Hepatocyte (in vitro differentiated cells): ENCODE data around the gene RHOA. TPM values are rescaled to one million over a fixed set of nuclear protein-coding genes. Genes with fewer than 3 reads are reported as not detected.
A peak's percentile ranks its signal among the peaks of the same experiment; 100 is the strongest.

Source experiments
- DNase-seq: peaks from one replicate; pipeline ENCODE4 v3.0.0-alpha.2; 2016; ENCODE audit warnings: low spot score
- H2AFZ ChIP-seq: fragments of 200-600 bp; sonication (generic); 2 replicates; pipeline ENCODE4 v1.6.0; 2016; ENCODE audit warnings: antibody characterized with exemption, mild to moderate bottlenecking
- H3K27ac ChIP-seq: fragments of 200-600 bp; sonication (generic); 2 replicates; pipeline ENCODE4 v1.5.1; 2016; ENCODE audit warnings: mild to moderate bottlenecking
- H3K27me3 ChIP-seq: fragments of 200-600 bp; sonication (generic); 2 replicates; pipeline ENCODE4 v1.6.1; 2016
- H3K36me3 ChIP-seq: fragments of 200-600 bp; sonication (generic); replicated peaks from 2 replicates; pipeline ENCODE4 v1.5.1; 2016; ENCODE audit warnings: low read depth; ENCODE audit not compliant: insufficient read depth
- H3K4me1 ChIP-seq: fragments of 200-600 bp; sonication (generic); 2 replicates; pipeline ENCODE4 v1.5.1; 2016; ENCODE audit warnings: mild to moderate bottlenecking, moderate library complexity; ENCODE audit not compliant: insufficient read depth
- H3K4me2 ChIP-seq: fragments of 200-600 bp; sonication (generic); 2 replicates; pipeline ENCODE4 v1.6.0; 2016
- H3K4me3 ChIP-seq: fragments of 200-600 bp; sonication (generic); 2 replicates; pipeline ENCODE4 v1.5.1; 2016; ENCODE audit warnings: mild to moderate bottlenecking
- H3K79me2 ChIP-seq: fragments of 200-600 bp; sonication (generic); 2 replicates; pipeline ENCODE4 v1.6.0; 2017; ENCODE audit warnings: mild to moderate bottlenecking
- H3K9me2 ChIP-seq: fragments of 200-600 bp; sonication (generic); replicated peaks from 2 replicates; pipeline ENCODE4 v1.6.0; 2017; ENCODE audit warnings: mild to moderate bottlenecking; ENCODE audit not compliant: insufficient read depth
- H3K9me3 ChIP-seq: fragments of 200-600 bp; sonication (generic); 2 replicates; pipeline ENCODE4 v1.5.1; 2016; ENCODE audit warnings: low read depth, mild to moderate bottlenecking
- H4K20me1 ChIP-seq: fragments of 200-600 bp; sonication (generic); 2 replicates; pipeline ENCODE4 v1.6.0; 2016; ENCODE audit warnings: mild to moderate bottlenecking; ENCODE audit not compliant: insufficient read depth, poor library complexity, severe bottlenecking
- CTCF ChIP-seq: fragments of 200-600 bp; sonication (generic); IDR thresholded peaks from 2 replicates; pipeline ENCODE4 v1.5.1; 2016; ENCODE audit warnings: antibody characterized with exemption, mild to moderate bottlenecking; ENCODE audit not compliant: poor library complexity
- EZH2 ChIP-seq: fragments of 200-600 bp; sonication (generic); IDR thresholded peaks from 2 replicates; pipeline ENCODE4 v1.6.1; 2016; ENCODE audit warnings: antibody characterized with exemption, mild to moderate bottlenecking, borderline replicate concordance
- EZH2phosphoT487 ChIP-seq: fragments of 200-600 bp; sonication (generic); IDR thresholded peaks from one replicate; pipeline ENCODE4 v1.6.1; 2018; ENCODE audit warnings: antibody characterized with exemption, mild to moderate bottlenecking, low read depth, moderate library complexity; ENCODE audit not compliant: unreplicated experiment, severe bottlenecking
- WGBS: methylation state at CpG from one replicate; pipeline ENCODE4 v1.1.6; 2016; ENCODE audit warnings: low lambda C conversion rate; ENCODE audit errors: missing lambda C conversion rate; 5-methylcytosine and 5-hydroxymethylcytosine counted together
- polyA plus RNA-seq: library from polyadenylated mRNA; unstranded; fragments of >200 nt; fragmentation: Nextera tagmentation; extraction: Ambion mirVana; gene quantifications from 2 replicates; pipeline ENCODE4 v1.2.1, GENCODE V29; 2016
- total RNA-seq: library from RNA; depleted of rRNA; stranded (reverse); fragments of >200 nt; gene quantifications from 2 replicates; pipeline ENCODE4 v1.2.3, GENCODE V29; 2014

Gene RHOA
- total and polyA plus RNA-seq, 2 experiments from 2014 or later = 392 to 434 TPM

GRCh38 chr3:49414753-49415152 is 3.0 kb upstream of the RHOA start:
- Histone ChIP-seq H3K9me2 (no peaks in the 10 kb centered on the region), H4K20me1 (peaks cover 14% of the 10 kb centered on the region), H3K9me3 (no peaks in the 10 kb centered on the region), H2AFZ (no peak overlapping the region), H3K4me1 (peaks cover 14% of the 10 kb centered on the region), H3K36me3 (no peaks in the 10 kb centered on the region), H3K4me2 (no peak overlapping the region), H3K27ac (no peak overlapping the region), H3K27me3 (no peaks in the 10 kb centered on the region), H3K4me3 (no peak overlapping the region), H3K79me2 (peaks cover 37% of the 10 kb centered on the region)
- TF ChIP-seq CTCF = no peak
- TF ChIP-seq EZH2 = no peak
- no peak for TF ChIP-seq EZH2phosphoT487
- no peak for DNase-seq
- WGBS = 89% methylated on average over 2 of the region's 2 CpGs

- 92% methylated on average over 6 of the region's 6 CpGs for WGBS
- DNase-seq = no peak
- H3K4me3 ChIP-seq = no peak overlapping the region
- H3K4me1 ChIP-seq = peaks cover 20% of the 10 kb centered on the region
- H2AFZ ChIP-seq = no peak overlapping the region
- H3K27me3 ChIP-seq = no peaks in the 10 kb centered on the region
- peaks cover 51% of the 10 kb centered on the region for H3K79me2 ChIP-seq
- TF ChIP-seq CTCF = no peak
- no peak for TF ChIP-seq EZH2
- no peak for TF ChIP-seq EZH2phosphoT487
- H3K27ac ChIP-seq = no peak overlapping the region
- H3K4me2 ChIP-seq = peak overlapping the region; percentile 89
- no peaks in the 10 kb centered on the region for H3K9me3 ChIP-seq
- peaks cover 28% of the 10 kb centered on the region for H4K20me1 ChIP-seq
- no peaks in the 10 kb centered on the region for H3K36me3 ChIP-seq
- H3K9me2 ChIP-seq = no peaks in the 10 kb centered on the region
Observed at GRCh38 chr3:49413338-49413734, 1.6 kb upstream of the RHOA start.

GRCh38 chr3:49412632-49413337 is 1.0 kb upstream of the RHOA start:
- DNase-seq = no peak
- Histone ChIP-seq H3K9me2 (no peaks in the 10 kb centered on the region), H3K27me3 (no peaks in the 10 kb centered on the region), H3K36me3 (no peaks in the 10 kb centered on the region), H3K9me3 (no peaks in the 10 kb centered on the region), H3K4me2 (peak overlapping the region; percentile 89), H3K79me2 (peaks cover 56% of the 10 kb centered on the region), H3K4me1 (peaks cover 20% of the 10 kb centered on the region), H4K20me1 (peaks cover 34% of the 10 kb centered on the region), H3K27ac (peak overlapping the region; percentile 80), H3K4me3 (peak overlapping the region; percentile 26), H2AFZ (peak overlapping the region; percentile 37)
- no peak for TF ChIP-seq CTCF
- 37% methylated on average over 16 of the region's 16 CpGs for WGBS
